SHP77 treated with DMSO at 0.1 percent for 48 hours (cell line): Measurements from ENCODE around the gene RAB8B.
"Not testable (repeated sequence)": the region's sequence is repeated elsewhere in the genome, so short reads cannot be mapped to it uniquely, and the experiment has no call there.

ENCODE experiments used
- DNase-seq: peaks from one replicate; lab custom pipeline; 2025; lab: John Stamatoyannopoulos, UW

The RAB8B gene

DNA sequence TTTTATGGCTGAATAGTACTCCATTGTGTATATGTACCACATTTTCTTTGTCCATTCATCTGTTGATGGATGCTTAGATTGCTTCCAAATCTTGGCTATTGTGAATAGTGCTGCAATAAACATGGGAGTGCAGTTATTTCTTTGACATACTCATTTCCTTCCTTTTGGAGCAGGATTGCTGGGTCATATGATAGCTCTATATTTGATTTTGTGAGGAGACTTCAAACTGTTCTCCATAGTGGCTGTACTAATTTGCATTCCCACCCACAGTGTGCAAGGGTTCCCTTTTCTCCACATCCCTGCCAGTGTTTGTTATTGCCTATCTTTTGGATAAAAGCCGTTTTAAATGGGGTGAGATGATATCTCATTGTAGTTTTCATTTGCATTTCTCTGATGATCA, 47.7 kb downstream of the RAB8B start:
- DNase-seq = not testable (repeated sequence)

- DNase-seq = no peak
Measured at GRCh38 chr15:63238171-63238570, 48.8 kb downstream of the RAB8B start.

- no peak for DNase-seq
Measured at GRCh38 chr15:63238796-63239195, 49.4 kb downstream of the RAB8B start.

- no peak for DNase-seq
Measured at GRCh38 chr15:63240109-63240508, 50.7 kb downstream of the RAB8B start.

GRCh38 chr15:63241316-63241715, 51.9 kb downstream of the RAB8B start:
- DNase-seq = no peak

- DNase-seq = no peak
Measured at GRCh38 chr15:63243101-63243500, 53.7 kb downstream of the RAB8B start.

- DNase-seq = no peak
Measured at GRCh38 chr15:63243776-63244175, 54.4 kb downstream of the RAB8B start.

- DNase-seq = no peak
Measured at GRCh38 chr15:63244399-63244798, 55.0 kb downstream of the RAB8B start.

DNA sequence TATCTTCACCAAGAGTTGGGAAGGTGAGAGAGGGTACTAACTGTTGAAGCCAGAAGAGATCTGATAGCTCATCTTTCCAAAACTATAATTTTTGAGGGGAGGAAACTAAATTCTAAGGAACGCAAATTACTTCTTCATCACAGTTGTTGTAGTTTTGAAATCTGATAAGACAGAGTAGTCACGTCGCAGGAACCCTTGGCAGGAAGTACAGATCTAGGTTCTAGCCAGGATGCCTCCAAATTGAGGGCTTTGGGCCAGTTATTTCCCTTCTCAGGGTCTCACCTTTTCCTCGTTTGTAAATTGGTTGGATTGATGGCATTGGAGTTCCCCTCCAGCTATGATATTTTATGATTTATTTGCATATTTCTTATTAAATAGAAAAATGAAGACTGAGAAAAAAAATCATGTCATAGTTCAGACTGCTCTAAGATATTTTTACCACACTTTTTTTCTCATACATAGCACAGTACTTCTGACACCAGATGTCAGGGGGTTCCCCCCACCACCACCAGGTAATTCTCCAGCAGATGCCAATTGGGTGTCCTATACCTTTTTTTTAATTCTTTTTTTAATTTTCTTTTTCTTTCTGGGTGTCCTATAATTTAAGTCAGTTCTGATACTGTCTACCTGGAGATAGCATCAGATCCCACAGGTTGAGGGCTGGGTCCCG, 55.7 kb downstream of the RAB8B start:
- DNase-seq = no peak

- no peak for DNase-seq
Measured at GRCh38 chr15:63246691-63247469, 57.5 kb downstream of the RAB8B start.

- no peak for DNase-seq
Measured at GRCh38 chr15:63250312-63250965, 61.0 kb downstream of the RAB8B start.

GRCh38 chr15:63251701-63252100, 62.3 kb downstream of the RAB8B start:
- no peak for DNase-seq

DNA sequence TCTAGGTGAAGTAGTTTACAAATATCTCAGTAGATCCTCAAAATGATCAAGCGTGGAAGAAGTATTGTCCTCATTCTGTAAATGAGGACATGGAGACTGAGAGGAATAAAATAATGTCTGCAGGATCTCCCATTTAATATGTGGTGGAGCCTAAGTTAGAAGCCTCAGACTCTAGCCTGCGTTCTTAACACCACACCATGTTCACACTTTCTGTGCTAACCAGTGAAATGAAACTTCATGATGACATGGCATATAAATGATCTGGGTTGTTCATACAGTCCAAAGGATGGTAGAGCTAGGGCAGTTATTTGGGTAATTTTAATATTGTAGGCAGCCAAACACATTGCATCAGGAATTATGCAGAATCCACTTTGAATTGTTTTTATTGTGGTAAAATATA, 62.9 kb downstream of the RAB8B start:
- DNase-seq = no peak

DNA sequence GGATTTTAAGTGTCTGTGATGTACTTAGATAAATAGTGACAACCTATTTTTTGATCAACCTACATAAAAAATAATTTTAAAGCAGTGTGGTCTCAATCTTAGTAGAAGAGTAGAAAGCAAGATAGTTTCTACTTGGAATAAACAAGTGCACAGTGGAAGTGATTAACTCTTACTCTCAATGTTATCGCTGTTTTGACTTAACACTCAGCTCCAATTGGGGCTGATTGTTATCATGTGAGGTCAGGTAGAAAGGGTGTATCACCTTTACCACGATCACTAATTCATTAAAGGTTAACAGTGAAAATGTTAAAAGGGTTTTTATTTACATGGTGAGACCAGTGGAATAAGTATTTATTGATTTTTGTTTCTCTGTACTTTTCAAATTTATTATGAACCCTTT, 65.6 kb downstream of the RAB8B start:
- no peak for DNase-seq

- no peak for DNase-seq
Measured at GRCh38 chr15:63255489-63255990, 66.1 kb downstream of the RAB8B start.

- no peak for DNase-seq
Measured at GRCh38 chr15:63256433-63257274, 67.2 kb downstream of the RAB8B start.

DNA sequence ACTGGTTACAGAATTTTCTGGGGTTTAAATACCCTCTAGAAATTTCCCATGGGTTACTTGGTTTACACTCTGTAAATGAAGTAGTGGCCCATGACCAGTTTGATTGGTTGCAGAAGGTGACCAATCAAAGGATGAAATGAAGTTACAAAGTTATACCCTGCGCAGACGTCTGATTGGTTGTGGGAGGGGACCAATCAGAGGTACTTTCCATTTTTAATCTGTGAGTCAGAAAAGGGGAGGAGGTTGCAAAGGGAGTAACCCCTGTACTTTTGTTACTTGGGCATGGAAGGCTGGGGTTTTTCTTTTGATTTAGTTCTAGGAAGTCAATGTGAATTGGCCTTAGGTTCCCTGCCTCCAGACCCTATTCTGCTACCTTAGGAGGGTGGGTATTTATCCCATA, 69.3 kb downstream of the RAB8B start:
- DNase-seq = no peak

- DNase-seq = no peak
Measured at GRCh38 chr15:63260791-63261190, 71.4 kb downstream of the RAB8B start.

GRCh38 chr15:63261311-63261710, 71.9 kb downstream of the RAB8B start:
- DNase-seq = no peak

DNA sequence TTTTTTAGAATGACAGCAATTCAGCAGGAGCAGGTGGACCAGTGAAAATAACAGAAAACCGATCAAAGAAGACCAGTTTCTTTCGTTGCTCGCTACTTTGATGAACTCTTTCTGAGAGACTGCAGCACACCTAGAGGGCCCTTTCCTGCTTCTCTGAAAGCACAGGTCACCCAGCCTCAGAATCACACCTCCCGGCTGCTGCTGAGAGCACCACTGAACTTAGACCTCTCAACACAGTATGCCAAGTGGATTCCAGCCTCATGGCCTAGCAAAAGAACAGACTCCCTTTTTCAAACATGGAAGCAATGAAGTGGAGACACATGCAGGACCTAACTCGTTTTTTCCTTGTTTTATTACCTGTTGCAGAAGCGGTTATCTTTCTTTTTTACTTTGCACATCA, 74.1 kb downstream of the RAB8B start:
- DNase-seq = no peak

DNA sequence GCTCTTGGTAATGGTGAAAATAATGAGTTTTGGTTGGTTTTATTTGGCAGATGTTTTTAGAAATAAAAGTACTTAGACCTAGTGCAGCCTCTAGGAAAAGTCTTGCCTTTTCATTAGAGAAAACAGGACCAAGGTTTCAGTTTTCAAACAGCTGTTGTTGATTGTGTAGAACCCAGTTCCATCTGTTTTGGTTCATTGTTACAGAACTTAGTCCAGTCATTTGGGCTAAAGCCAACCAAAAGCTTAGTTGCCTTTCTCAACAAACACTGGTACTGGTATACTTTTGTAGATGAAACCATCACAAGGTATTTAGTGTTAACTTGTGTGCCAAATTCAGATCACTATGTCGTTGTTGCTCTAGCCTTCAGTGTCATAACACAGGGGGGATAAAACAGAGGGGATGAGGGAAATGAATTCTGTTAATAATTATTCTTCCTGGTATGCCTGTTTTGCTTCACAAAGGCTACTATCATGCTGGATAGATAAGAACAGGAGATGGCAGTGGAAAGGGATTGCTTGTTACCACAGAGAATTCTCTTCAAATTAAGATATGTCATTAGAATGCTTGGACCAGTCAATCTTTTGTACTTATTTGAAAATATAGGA, 75.4 kb downstream of the RAB8B start:
- no peak for DNase-seq

- no peak for DNase-seq
Measured at GRCh38 chr15:63274427-63274826, 85.0 kb downstream of the RAB8B start.
